Activated CD8-positive, alpha-beta T cell treated with anti-CD3 and anti-CD28 coated beads for 36 hours (primary cell): ENCODE measurements around the gene CCNQ. TPM values are rescaled to one million over a fixed set of nuclear protein-coding genes. Genes with fewer than 3 reads are reported as not detected.

ENCODE experiments used
- ATAC-seq: fragments of 200-7000 bp; cut with Tn5 transposase; one replicate; pipeline ENCODE4 v1.10.0; 2021; ENCODE audit warnings: mild to moderate bottlenecking, moderate library complexity
- CTCF ChIA-PET: fragments of 350-600 bp; sonication (Branson Sonifier 250); formaldehyde crosslinking; loops from one replicate; lab custom pipeline; 2021; ENCODE audit warnings: antibody characterized with exemption; lab: Charles Lee
- POLR2A ChIA-PET: fragments of 350-600 bp; sonication (Branson Sonifier 250); formaldehyde crosslinking; loops from one replicate; lab custom pipeline; 2021; ENCODE audit warnings: antibody characterized with exemption; lab: Charles Lee
- DNase-seq: peaks from one replicate; pipeline ENCODE4 v3.0.0-alpha.2; 2020
- H3K27ac Mint-ChIP-seq: one replicate; pipeline ENCODE4 v1.8.0; 2021; ENCODE audit warnings: mild to moderate bottlenecking, mixed read lengths
- H3K27me3 Mint-ChIP-seq: one replicate; pipeline ENCODE4 v1.8.0; 2021; ENCODE audit warnings: mixed read lengths
- H3K36me3 Mint-ChIP-seq: one replicate; pipeline ENCODE4 v1.8.0; 2021; ENCODE audit warnings: low read depth, mixed read lengths
- H3K4me1 Mint-ChIP-seq: one replicate; pipeline ENCODE4 v1.8.0; 2021; ENCODE audit warnings: low read depth, mixed read lengths
- H3K4me3 Mint-ChIP-seq: one replicate; pipeline ENCODE4 v1.8.0; 2021; ENCODE audit warnings: mild to moderate bottlenecking, moderate library complexity, mixed read lengths
- H3K9me3 Mint-ChIP-seq: one replicate; pipeline ENCODE4 v1.8.0; 2021; ENCODE audit warnings: mixed read lengths
- intact Hi-C: fragments of 100-400 bp; cut with micrococcal nuclease; formaldehyde crosslinking; loops from one replicate; pipeline ENCODE4 v1.10.0; 2022
- total RNA-seq, 2 experiments: library from RNA; stranded (reverse); gene quantifications; one replicate each; pipeline ENCODE4 v1.2.3, GENCODE V29; 2021
- TF ChIP-seq, protein P1 (sequence below): fragments of 200-600 bp; IDR thresholded peaks from one replicate; pipeline ENCODE4 v1.8.0; 2022; ENCODE audit warnings: antibody characterized with exemption, mild to moderate bottlenecking

CCNQ gene
- total RNA-seq, 2 experiments from 2014 or later, result 18.5 to 21.3 TPM

DNA sequence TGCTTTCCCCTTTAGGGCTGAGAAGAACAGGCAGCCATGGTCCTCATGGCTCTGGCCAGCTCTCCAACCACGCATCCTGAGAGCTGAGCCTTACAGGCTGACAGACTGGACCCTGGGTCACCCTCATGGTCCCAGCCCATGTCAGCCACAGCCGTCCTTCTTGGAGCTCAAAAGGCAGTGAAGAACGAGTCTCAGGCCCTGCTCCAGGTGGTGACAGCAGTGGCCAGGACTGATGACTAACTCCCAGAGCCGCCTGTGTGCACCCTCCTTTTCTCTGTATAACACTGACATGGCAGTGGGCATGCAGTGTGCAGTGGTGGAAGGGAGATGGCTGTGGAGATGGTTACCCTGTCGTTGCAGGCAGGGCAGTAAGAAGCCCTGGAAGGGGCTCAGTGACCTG is 37.8 kb upstream of the CCNQ start:
- POLR2A ChIA-PET, result no interaction called here
- no peak overlapping the region for H3K27ac Mint-ChIP-seq
- no peaks in the 10 kb centered on the region for H3K4me1 Mint-ChIP-seq
- H3K9me3 Mint-ChIP-seq, result no peaks in the 10 kb centered on the region
- H3K4me3 Mint-ChIP-seq, result no peak overlapping the region
- ATAC-seq (no peak), DNase-seq (no peak)
- H3K36me3 Mint-ChIP-seq, result no peaks in the 10 kb centered on the region
- CTCF ChIA-PET, result interaction anchor here (1.0 to 1.5 kb wide), 7 partner anchors 10 to 99 kb away, joined by 3 to 5 read pairs (median 4); partner anchors contain the start of gene DUSP9
- TF ChIP-seq, protein P1, sequence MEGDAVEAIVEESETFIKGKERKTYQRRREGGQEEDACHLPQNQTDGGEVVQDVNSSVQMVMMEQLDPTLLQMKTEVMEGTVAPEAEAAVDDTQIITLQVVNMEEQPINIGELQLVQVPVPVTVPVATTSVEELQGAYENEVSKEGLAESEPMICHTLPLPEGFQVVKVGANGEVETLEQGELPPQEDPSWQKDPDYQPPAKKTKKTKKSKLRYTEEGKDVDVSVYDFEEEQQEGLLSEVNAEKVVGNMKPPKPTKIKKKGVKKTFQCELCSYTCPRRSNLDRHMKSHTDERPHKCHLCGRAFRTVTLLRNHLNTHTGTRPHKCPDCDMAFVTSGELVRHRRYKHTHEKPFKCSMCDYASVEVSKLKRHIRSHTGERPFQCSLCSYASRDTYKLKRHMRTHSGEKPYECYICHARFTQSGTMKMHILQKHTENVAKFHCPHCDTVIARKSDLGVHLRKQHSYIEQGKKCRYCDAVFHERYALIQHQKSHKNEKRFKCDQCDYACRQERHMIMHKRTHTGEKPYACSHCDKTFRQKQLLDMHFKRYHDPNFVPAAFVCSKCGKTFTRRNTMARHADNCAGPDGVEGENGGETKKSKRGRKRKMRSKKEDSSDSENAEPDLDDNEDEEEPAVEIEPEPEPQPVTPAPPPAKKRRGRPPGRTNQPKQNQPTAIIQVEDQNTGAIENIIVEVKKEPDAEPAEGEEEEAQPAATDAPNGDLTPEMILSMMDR, result no peak
- H3K27me3 Mint-ChIP-seq, result peaks cover 9% of the 10 kb centered on the region
- intact Hi-C loops, result loop anchor here (2.0 kb wide), 1 partner anchor 26 kb away; no protein-coding TSS in a partner anchor

DNA sequence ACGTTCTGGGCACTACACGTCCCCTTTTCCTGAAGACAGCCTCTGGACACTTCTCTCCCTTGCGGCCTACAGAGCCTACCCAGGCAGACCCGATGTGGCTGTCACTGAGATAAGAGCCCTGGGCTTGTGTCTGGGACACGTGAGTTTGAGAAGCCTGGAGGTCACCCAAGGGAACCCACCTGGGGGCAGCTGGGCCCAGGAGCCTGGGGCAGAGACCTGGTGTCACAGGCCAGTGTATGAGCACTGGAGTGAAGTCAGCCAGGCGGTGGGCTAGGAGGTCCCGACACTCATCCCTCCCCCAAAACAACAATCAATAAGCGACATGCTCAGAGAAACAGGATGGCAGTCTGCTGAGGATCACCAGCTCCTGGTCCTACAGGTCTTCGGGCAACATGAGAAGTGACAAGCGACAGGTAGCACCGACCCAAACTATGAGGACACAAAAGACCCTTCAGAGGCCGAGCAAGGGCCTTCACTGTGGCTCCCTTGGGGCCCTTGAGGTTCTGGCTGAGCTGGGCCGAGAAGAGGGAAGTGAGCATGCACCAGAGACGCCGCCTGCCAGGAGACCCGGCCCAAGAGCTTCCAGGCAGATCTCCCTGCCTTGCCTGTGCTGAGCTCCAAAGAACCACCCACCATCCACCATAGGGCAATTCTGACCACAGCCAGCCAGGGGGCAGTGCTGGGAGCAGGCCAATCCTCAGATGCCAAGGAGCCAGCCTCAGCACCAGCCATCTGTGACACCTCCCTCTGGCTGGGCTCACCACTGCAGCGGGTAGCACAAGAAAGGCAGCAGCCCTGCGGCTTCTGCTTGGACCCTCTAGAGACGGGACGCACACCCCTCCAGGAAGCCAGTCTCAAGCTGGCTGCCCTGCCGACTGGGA is 37.1 kb upstream of the CCNQ start:
- H3K4me1 Mint-ChIP-seq, result no peaks in the 10 kb centered on the region
- ATAC-seq (peak; percentile 84), DNase-seq (peak; percentile 49)
- TF ChIP-seq, protein P1, result peak; percentile 27
- intact Hi-C loops, result loop anchor here (2.0 kb wide), 1 partner anchor 27 kb away; no protein-coding TSS in a partner anchor
- H3K36me3 Mint-ChIP-seq, result no peaks in the 10 kb centered on the region
- ChIA-PET CTCF (interaction anchor here (0.7 to 1.5 kb wide), 9 partner anchors 11 to 172 kb away, joined by 3 to 5 read pairs (median 4); partner anchors contain the start of gene DUSP9), POLR2A (no interaction called here)
- H3K27ac Mint-ChIP-seq, result no peak overlapping the region
- H3K27me3 Mint-ChIP-seq, result peaks cover 5% of the 10 kb centered on the region
- peaks cover 2% of the 10 kb centered on the region for H3K9me3 Mint-ChIP-seq
- H3K4me3 Mint-ChIP-seq, result no peak overlapping the region

DNA sequence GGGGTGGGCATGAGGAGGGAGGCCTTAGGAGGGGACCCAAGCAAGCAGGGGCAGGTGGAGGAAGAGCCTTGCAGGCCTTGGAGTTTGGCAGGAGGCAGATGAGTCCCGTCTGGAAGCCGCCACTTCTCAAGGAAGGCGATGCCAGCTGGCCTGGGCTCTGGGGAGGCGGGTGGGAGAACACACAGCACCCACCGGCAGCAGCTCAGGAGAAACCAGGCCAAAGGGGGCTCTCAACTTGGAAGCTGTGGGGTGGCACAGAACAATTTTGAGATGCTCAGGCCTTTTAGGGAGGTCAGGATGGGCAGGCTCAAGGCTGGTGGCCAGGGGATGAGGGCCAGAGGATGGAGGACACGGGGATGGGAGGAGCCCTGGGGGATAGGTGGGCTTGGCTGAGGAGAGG is 36.4 kb upstream of the CCNQ start:
- ATAC-seq (no peak), DNase-seq (no peak)
- Mint-ChIP-seq H3K27me3 (peaks cover 3% of the 10 kb centered on the region), H3K4me3 (no peak overlapping the region), H3K36me3 (no peaks in the 10 kb centered on the region), H3K27ac (no peak overlapping the region), H3K9me3 (peaks cover 4% of the 10 kb centered on the region), H3K4me1 (no peaks in the 10 kb centered on the region)
- TF ChIP-seq, protein P1, result no peak
- intact Hi-C loops, result no loop called here
- POLR2A ChIA-PET, result no interaction called here
- CTCF ChIA-PET, result interaction anchor here (1.0 to 1.5 kb wide), 2 partner anchors 26 to 86 kb away, joined by 3 to 4 read pairs; no protein-coding TSS in a partner anchor

DNA sequence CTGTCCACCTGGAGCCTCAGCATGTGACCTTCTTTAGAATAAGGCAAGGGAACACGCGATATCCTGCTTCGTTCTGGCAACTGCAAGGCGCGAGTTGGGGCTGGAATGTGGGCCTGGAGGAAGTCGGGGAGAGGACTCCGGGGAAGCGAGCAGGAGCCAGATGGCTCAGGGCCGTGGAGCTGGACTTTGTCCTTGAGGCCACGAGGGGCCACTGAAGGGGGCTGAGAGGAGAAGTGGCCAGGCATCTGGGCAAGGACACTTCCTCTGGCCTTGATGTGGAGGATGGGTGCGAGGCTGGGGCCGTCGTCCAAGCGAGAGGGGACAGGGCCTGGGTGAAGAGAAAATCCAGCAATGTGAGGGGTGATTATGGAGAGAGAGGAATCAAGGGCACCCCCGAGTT is 35.9 kb upstream of the CCNQ start:
- Mint-ChIP-seq H3K4me3 (no peak overlapping the region), H3K9me3 (peaks cover 4% of the 10 kb centered on the region), H3K27ac (no peak overlapping the region), H3K27me3 (peaks cover 3% of the 10 kb centered on the region), H3K4me1 (no peaks in the 10 kb centered on the region), H3K36me3 (no peaks in the 10 kb centered on the region)
- POLR2A ChIA-PET, result no interaction called here
- intact Hi-C loops, result no loop called here
- TF ChIP-seq, protein P1, result no peak
- DNase-seq (no peak), ATAC-seq (no peak)
- CTCF ChIA-PET, result no interaction called here

DNA sequence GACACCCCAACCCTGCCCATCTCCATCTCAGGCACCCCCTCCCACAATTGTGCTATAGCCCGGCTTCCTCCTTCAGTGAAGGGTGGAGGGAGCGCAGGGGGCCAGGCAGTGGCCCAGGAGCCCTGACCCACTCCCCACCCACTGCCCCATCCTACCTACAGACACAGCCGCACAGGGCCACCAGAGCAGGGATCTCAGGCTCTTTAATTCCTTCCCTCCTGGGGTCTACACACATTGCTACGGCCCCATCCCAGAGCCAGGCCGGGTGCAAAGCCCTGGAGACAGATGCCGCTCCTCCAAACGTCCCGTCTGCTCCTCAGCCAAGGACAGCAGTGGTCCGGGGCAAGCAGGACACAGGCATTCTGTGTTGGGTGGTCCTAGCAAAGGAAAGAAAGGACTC is 35.3 kb upstream of the CCNQ start:
- Mint-ChIP-seq H3K4me1 (no peaks in the 10 kb centered on the region), H3K27me3 (peaks cover 3% of the 10 kb centered on the region), H3K4me3 (no peak overlapping the region), H3K9me3 (peaks cover 4% of the 10 kb centered on the region), H3K36me3 (no peaks in the 10 kb centered on the region), H3K27ac (no peak overlapping the region)
- ChIA-PET POLR2A (no interaction called here), CTCF (no interaction called here)
- ATAC-seq (no peak), DNase-seq (no peak)
- intact Hi-C loops, result no loop called here
- TF ChIP-seq, protein P1, result no peak
